A549 (cell line): ENCODE data around the gene TNFRSF21. TPM values are rescaled to one million over a fixed set of nuclear protein-coding genes. Genes with fewer than 3 reads are reported as not detected.
"Not testable (repeated sequence)": the region's sequence is repeated elsewhere in the genome, so short reads cannot be mapped to it uniquely, and the experiment has no call there.

Experiments
- ATAC-seq, 2 experiments: fragments of 200-7000 bp in 1 of 2; fragments of >200 bp in 1 of 2; cut with Nextera tagmentation in 1 of 2; cut with Tn5 transposase in 1 of 2; 3 replicates each; pipeline versions ENCODE4 v1.8.0 to v1.9.1; 2018 to 2020; ENCODE audit warnings: mild to moderate bottlenecking in 1 of 2, moderate library complexity in 1 of 2
- CTCF ChIA-PET: fragments of 300-600 bp; sonication (Branson Sonifier 250); formaldehyde crosslinking; extraction: SDS; loops from one replicate; lab custom pipeline; 2021; ENCODE audit warnings: antibody characterized with exemption, inconsistent platforms; lab: Yijun Ruan, JAX
- POLR2A ChIA-PET: fragments of 350-600 bp; formaldehyde crosslinking; extraction: SDS; loops from one replicate; lab custom pipeline; 2021; ENCODE audit warnings: antibody characterized with exemption, inconsistent platforms; lab: Yijun Ruan, JAX
- DNase-seq, 2 experiments: peaks; one replicate each; pipeline versions ENCODE4 v3.0.0 to v3.0.0-alpha.2; 2011 to 2016; ENCODE audit warnings: low read depth in 1 of 2, low spot score in 1 of 2
- FAIRE-seq: peaks from 2 replicates; lab custom pipeline; 2011; peaks lifted over from hg19 to GRCh38; lab: Jason Lieb, UNC
- H3K27ac ChIP-seq, 2 experiments: fragments of >200 bp; sonication (Bioruptor Twin); formaldehyde crosslinking; 3 replicates each; pipeline ENCODE4 v1.5.1; 2016 to 2017
- H3K4me1 ChIP-seq: fragments of >200 bp; sonication (Bioruptor Twin); formaldehyde crosslinking; 3 replicates; pipeline ENCODE4 v1.6.1; 2016
- H3K4me2 ChIP-seq: fragments of >200 bp; sonication (Bioruptor Twin); formaldehyde crosslinking; 3 replicates; pipeline ENCODE4 v1.6.1; 2016
- H3K4me3 ChIP-seq: fragments of >200 bp; sonication (Bioruptor Twin); formaldehyde crosslinking; 3 replicates; pipeline ENCODE4 v1.5.1; 2016
- H3K9me3 ChIP-seq: fragments of >200 bp; sonication (Bioruptor Twin); formaldehyde crosslinking; 3 replicates; pipeline ENCODE4 v1.6.1; 2016
- CHD4 ChIP-seq: fragments of 200-600 bp; sonication (generic); IDR thresholded peaks from 2 replicates; pipeline ENCODE4 v1.6.1; 2016; ENCODE audit warnings: antibody characterized with exemption, mild to moderate bottlenecking, borderline replicate concordance
- CTCF ChIP-seq: fragments of >200 bp; sonication (Bioruptor Twin); formaldehyde crosslinking; IDR thresholded peaks from 3 replicates; pipeline ENCODE4 v1.5.1; 2016
- E2F6 ChIP-seq: IDR thresholded peaks from 2 replicates; pipeline ENCODE4 v1.6.1; 2012; ENCODE audit warnings: low read depth, borderline replicate concordance
- EP300 ChIP-seq, 2 experiments: fragments of >200 bp; sonication (Bioruptor Twin); formaldehyde crosslinking; IDR thresholded peaks; 2 replicates in 1 of 2; 3 replicates in 1 of 2; pipeline ENCODE4 v1.6.1; 2016 to 2017
- HMGXB4 ChIP-seq: fragments of 250-450 bp; sonication (Bioruptor Pico); IDR thresholded peaks from 2 replicates; pipeline ENCODE4 v1.5.0; 2021; ENCODE audit warnings: mild to moderate bottlenecking, moderate library complexity, borderline replicate concordance
- KDM1A ChIP-seq: fragments of 200-600 bp; sonication (generic); IDR thresholded peaks from 2 replicates; pipeline ENCODE4 v1.6.1; 2016; ENCODE audit warnings: low read depth, mild to moderate bottlenecking
- MAFK ChIP-seq: fragments of 450-650 bp; IDR thresholded peaks from 2 replicates; pipeline ENCODE4 v1.6.1; 2014; ENCODE audit not compliant: partially characterized antibody
- MYC ChIP-seq: IDR thresholded peaks from 2 replicates; pipeline ENCODE4 v1.6.1; 2012; ENCODE audit warnings: mild to moderate bottlenecking, inconsistent platforms, low read length, improper control_type of control experiment, borderline replicate concordance
- NR3C1 ChIP-seq: fragments of >200 bp; sonication (Bioruptor Twin); formaldehyde crosslinking; IDR thresholded peaks from 3 replicates; pipeline ENCODE4 v1.6.1; 2017
- WGBS: methylation state at CpG from one replicate; pipeline ENCODE4 v1.1.6; 2017; ENCODE audit errors: missing lambda C conversion rate; 5-methylcytosine and 5-hydroxymethylcytosine counted together
- polyA plus RNA-seq, 4 experiments: library from polyadenylated mRNA; depleted of rRNA in 3 of 4; stranded (reverse); fragments of >200 nt; fragmentation: RNase III in 1 of 4; extraction: RNeasy Plus Mini Kit Qiagen cat#74134 plus additional on column Dnase treatment in 1 of 4; gene quantifications; 2 replicates in 3 of 4; 3 replicates in 1 of 4; pipeline ENCODE4 v1.2.3, GENCODE V29; 2011 to 2017

Gene TNFRSF21
- polyA plus RNA-seq, 2 of the 4 experiments (the other 2 are of a cell fraction): 14.1 to 15.6 TPM

GRCh38 chr6:47319867-47320266 lies 10.2 kb upstream of the TNFRSF21 start:
- FAIRE-seq: no peak
- TF ChIP-seq KDM1A: no peak
- no peak for TF ChIP-seq HMGXB4 (CRISPR knock-in tag)
- WGBS: 70% methylated on average over 4 of the region's 4 CpGs
- ChIA-PET POLR2A (no interaction called here), CTCF (interaction anchor here (3.0 kb wide), 1 partner anchor 10 kb away, joined by 14 read pairs; the partner anchor contains the start of gene TNFRSF21)
- H3K4me1 ChIP-seq: no peaks in the 10 kb centered on the region
- H3K4me2 ChIP-seq: no peak overlapping the region
- no peak for DNase-seq
- no peak overlapping the region for H3K27ac ChIP-seq
- ATAC-seq: no peak
- H3K9me3 ChIP-seq: no peaks in the 10 kb centered on the region
- no peak overlapping the region for H3K4me3 ChIP-seq

GRCh38 chr6:47319382-47319781 lies 9.7 kb upstream of the TNFRSF21 start:
- no peak for FAIRE-seq
- H3K27ac ChIP-seq: no peak overlapping the region
- H3K4me2 ChIP-seq: no peak overlapping the region
- no peak for ATAC-seq
- ChIA-PET POLR2A (no interaction called here), CTCF (interaction anchor here (3.0 kb wide), 1 partner anchor 10 kb away, joined by 14 read pairs; the partner anchor contains the start of gene TNFRSF21)
- whole genome bisulfite sequencing: 75% methylated on average over 3 of the region's 3 CpGs
- H3K9me3 ChIP-seq: no peaks in the 10 kb centered on the region
- no peaks in the 10 kb centered on the region for H3K4me1 ChIP-seq
- DNase-seq: no peak
- no peak overlapping the region for H3K4me3 ChIP-seq
- TF ChIP-seq CTCF: no peak
- TF ChIP-seq E2F6: no peak
- TF ChIP-seq MYC: no peak
- TF ChIP-seq NR3C1: no peak
- TF ChIP-seq EP300 (IDR thresholded peaks at IDR 0.05): no peak

DNA sequence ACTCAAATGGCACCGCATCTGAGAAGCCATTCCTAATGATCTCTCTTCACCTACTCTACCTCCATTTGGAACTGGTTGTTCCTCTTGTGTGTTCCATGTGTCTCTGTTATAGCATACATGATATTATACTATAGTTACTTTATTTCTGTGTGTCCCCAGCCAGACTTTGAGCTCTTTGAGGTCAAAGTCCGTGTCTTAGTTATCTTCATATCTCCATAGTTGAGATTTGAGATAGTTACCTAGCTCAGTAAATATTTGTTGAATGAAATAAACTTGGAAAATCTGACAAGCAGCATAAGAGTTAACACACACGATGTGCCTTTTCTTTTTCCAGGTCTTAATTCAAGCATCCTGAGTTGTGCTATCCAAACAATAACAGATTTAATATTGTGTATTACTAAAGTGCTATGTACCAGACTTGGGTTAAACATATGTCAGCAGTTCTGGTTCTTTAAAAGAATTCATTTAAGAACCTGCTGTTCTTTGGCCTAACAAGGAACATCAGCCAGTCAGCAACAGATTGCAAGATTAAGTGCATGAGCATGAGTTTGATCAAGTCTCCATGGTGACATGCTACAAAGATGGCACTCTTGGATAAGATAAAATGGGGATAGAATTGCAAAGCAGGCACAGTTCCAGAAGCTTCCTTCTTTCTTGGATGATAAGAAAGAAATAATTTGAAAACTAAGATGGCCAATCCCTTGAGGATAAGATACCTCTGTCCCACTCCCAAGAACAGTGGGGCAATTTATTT lies 8.7 kb upstream of the TNFRSF21 start:
- Histone ChIP-seq H3K4me3 (no peak overlapping the region), H3K4me1 (no peaks in the 10 kb centered on the region), H3K4me2 (no peak overlapping the region), H3K9me3 (no peaks in the 10 kb centered on the region), H3K27ac (no peak overlapping the region)
- WGBS: 47% methylated on average over 3 of the region's 3 CpGs
- POLR2A ChIA-PET: no interaction called here
- CTCF ChIA-PET: interaction anchor here (3.0 kb wide), 1 partner anchor 9 kb away, joined by 14 read pairs; the partner anchor contains the start of gene TNFRSF21
- FAIRE-seq (no peak), ATAC-seq (no peak), DNase-seq (no peak)
- TF ChIP-seq CHD4: no peak
- peak; percentile 19 for TF ChIP-seq MAFK
- TF ChIP-seq, all 56 proteins: peak for 1

- POLR2A ChIA-PET, H3K27ac ChIP-seq, H3K4me3 ChIP-seq, FAIRE-seq, DNase-seq, ATAC-seq, H3K9me3 ChIP-seq, H3K4me1 ChIP-seq, H3K4me2 ChIP-seq: not testable (repeated sequence)
- 88% methylated on average over 8 of the region's 8 CpGs for WGBS
- CTCF ChIA-PET: interaction anchor here (2.2 kb wide), 1 partner anchor 219 kb away, joined by 6 read pairs; no protein-coding TSS in a partner anchor
Observed at GRCh38 chr6:47315181-47315580, 5.5 kb upstream of the TNFRSF21 start.
